IMR-90 (cell line): Measurements from ENCODE around the gene SLC52A3. TPM values are rescaled to one million over a fixed set of nuclear protein-coding genes. Genes with fewer than 3 reads are reported as not detected.

ENCODE experiments used
- ATAC-seq: fragments of 200-7000 bp; cut with Tn5 transposase; 2 replicates; pipeline ENCODE4 v1.9.1; 2020; ENCODE audit warnings: low read depth, mild to moderate bottlenecking, moderate library complexity
- BruUV-seq: library from RNA; stranded (reverse); fragments of 400-500 nt; replicated peaks from 2 replicates; lab custom pipeline; 2021; lab: Mats Ljungman, UMichigan
- CTCF ChIA-PET: fragments of 300-600 bp; formaldehyde crosslinking; extraction: SDS; loops from one replicate; lab custom pipeline; 2021; ENCODE audit warnings: antibody characterized with exemption; lab: Yijun Ruan, JAX
- POLR2A ChIA-PET: fragments of 300-600 bp; sonication (Branson Sonifier 250); formaldehyde crosslinking; loops from one replicate; lab custom pipeline; 2022; ENCODE audit warnings: antibody characterized with exemption; ENCODE audit not compliant: unreplicated experiment; lab: Charles Lee
- DNase-seq: peaks from one replicate; pipeline ENCODE4 v3.0.0; 2013
- H2AFZ ChIP-seq: replicated peaks from 2 replicates; pipeline ENCODE3; 2013; ENCODE audit warnings: low read length, mild to moderate bottlenecking; ENCODE audit not compliant: poor library complexity
- H2AK5ac ChIP-seq: 2 replicates; pipeline ENCODE4 v1.6.1; 2013; ENCODE audit warnings: low read depth, low read length, inconsistent platforms
- H2AK9ac ChIP-seq: replicated peaks from 2 replicates; pipeline ENCODE3; 2013; ENCODE audit warnings: mild to moderate bottlenecking, low read depth, low read length, moderate library complexity; ENCODE audit not compliant: poor library complexity
- H2BK120ac ChIP-seq: 2 replicates; pipeline ENCODE4 v1.6.1; 2013; ENCODE audit warnings: low read depth, low read length, inconsistent platforms
- H2BK15ac ChIP-seq: 3 replicates; pipeline ENCODE4 v1.6.1; 2013; ENCODE audit warnings: low read depth, low read length, inconsistent platforms
- H2BK20ac ChIP-seq: 2 replicates; pipeline ENCODE4 v1.6.1; 2013; ENCODE audit warnings: low read depth, mild to moderate bottlenecking, inconsistent platforms, low read length, moderate library complexity
- H2BK5ac ChIP-seq: 2 replicates; pipeline ENCODE4 v1.6.1; 2013; ENCODE audit warnings: mild to moderate bottlenecking, low read depth, low read length, inconsistent platforms; ENCODE audit not compliant: poor library complexity, severe bottlenecking
- H3K14ac ChIP-seq: replicated peaks from 2 replicates; pipeline ENCODE4 v1.6.1; 2013; ENCODE audit warnings: low read depth, low read length, inconsistent platforms
- H3K18ac ChIP-seq: 2 replicates; pipeline ENCODE4 v1.6.1; 2013; ENCODE audit warnings: low read depth, low read length, control low read depth
- H3K23ac ChIP-seq: 2 replicates; pipeline ENCODE4 v1.6.1; 2013; ENCODE audit warnings: low read depth, low read length, inconsistent platforms
- H3K27ac ChIP-seq: 2 replicates; pipeline ENCODE4 v1.5.1; 2013; ENCODE audit warnings: mild to moderate bottlenecking, control low read depth, low read length; ENCODE audit not compliant: insufficient read depth
- H3K27me3 ChIP-seq: 2 replicates; pipeline ENCODE4 v1.6.1; 2013; ENCODE audit warnings: low read length; ENCODE audit not compliant: control insufficient read depth, insufficient read depth
- H3K36me3 ChIP-seq: 2 replicates; pipeline ENCODE4 v1.6.1; 2013; ENCODE audit warnings: low read length, mixed read lengths; ENCODE audit not compliant: control insufficient read depth, insufficient read depth
- H3K4ac ChIP-seq: 2 replicates; pipeline ENCODE4 v1.6.1; 2013; ENCODE audit warnings: low read depth, low read length, inconsistent platforms
- H3K4me1 ChIP-seq: 2 replicates; pipeline ENCODE4 v1.6.1; 2013; ENCODE audit warnings: low read length, mixed read lengths; ENCODE audit not compliant: control insufficient read depth, insufficient read depth
- H3K4me2 ChIP-seq: 2 replicates; pipeline ENCODE4 v1.6.1; 2013; ENCODE audit warnings: low read depth, mild to moderate bottlenecking, control low read depth, low read length, moderate library complexity
- H3K4me3 ChIP-seq: 2 replicates; pipeline ENCODE4 v1.5.1; 2013; ENCODE audit warnings: low read depth, mild to moderate bottlenecking, control low read depth, low read length, moderate library complexity; ENCODE audit not compliant: insufficient read depth
- H3K56ac ChIP-seq: 2 replicates; pipeline ENCODE4 v1.6.1; 2013; ENCODE audit warnings: low read length, inconsistent platforms; ENCODE audit not compliant: insufficient read depth; ENCODE audit errors: extremely low read depth
- H3K79me1 ChIP-seq, 2 experiments: 2 replicates each; pipeline ENCODE4 v1.6.1; 2013; ENCODE audit warnings: low read length in 2 of 2, inconsistent platforms in 1 of 2, low read depth in 1 of 2
- H3K9ac ChIP-seq: 2 replicates; pipeline ENCODE4 v1.6.1; 2013; ENCODE audit warnings: low read depth, low read length, control low read depth
- H3K9me1 ChIP-seq: 2 replicates; pipeline ENCODE4 v1.6.1; 2013; ENCODE audit warnings: low read length, inconsistent platforms; ENCODE audit not compliant: insufficient read depth
- H3K9me3 ChIP-seq: 2 replicates; pipeline ENCODE4 v1.6.1; 2013; ENCODE audit warnings: low read length; ENCODE audit not compliant: control insufficient read depth, insufficient read depth
- H4K20me1 ChIP-seq: 2 replicates; pipeline ENCODE4 v1.6.1; 2013; ENCODE audit warnings: low read length, inconsistent platforms; ENCODE audit not compliant: insufficient read depth
- H4K5ac ChIP-seq: 2 replicates; pipeline ENCODE4 v1.6.1; 2013; ENCODE audit warnings: mild to moderate bottlenecking, low read depth, low read length, control low read depth
- H4K8ac ChIP-seq, 2 experiments: 2 replicates each; pipeline ENCODE4 v1.6.1; 2013; ENCODE audit warnings: low read depth in 2 of 2, low read length in 2 of 2, control low read depth in 1 of 2, inconsistent platforms in 1 of 2
- H4K91ac ChIP-seq: 2 replicates; pipeline ENCODE4 v1.6.1; 2013; ENCODE audit warnings: low read depth, low read length, inconsistent platforms; ENCODE audit not compliant: insufficient read depth
- BHLHE40 ChIP-seq: fragments of 150-350 bp; IDR thresholded peaks from 2 replicates; pipeline ENCODE4 v1.6.1; 2016; ENCODE audit warnings: mild to moderate bottlenecking, low read depth, low read length
- CEBPB ChIP-seq: IDR thresholded peaks from 2 replicates; pipeline ENCODE4 v1.6.1; 2012; ENCODE audit warnings: low read depth, low read length, improper control_type of control experiment
- CHD1 ChIP-seq: IDR thresholded peaks from 2 replicates; pipeline ENCODE4 v1.6.1; 2012; ENCODE audit warnings: low read depth, low read length, improper control_type of control experiment
- FOS ChIP-seq: fragments of 150-350 bp; IDR thresholded peaks from 2 replicates; pipeline ENCODE4 v1.6.1; 2016; ENCODE audit warnings: low read depth, low read length
- MAZ ChIP-seq: IDR thresholded peaks from 2 replicates; pipeline ENCODE4 v1.6.1; 2012; ENCODE audit warnings: low read depth, mild to moderate bottlenecking, low read length, improper control_type of control experiment, moderate library complexity, borderline replicate concordance
- MXI1 ChIP-seq: IDR thresholded peaks from 2 replicates; pipeline ENCODE4 v1.6.1; 2012; ENCODE audit warnings: low read depth, mild to moderate bottlenecking, low read length, moderate library complexity, borderline replicate concordance
- NFE2L2 ChIP-seq: fragments of 150-350 bp; IDR thresholded peaks from 2 replicates; pipeline ENCODE4 v1.6.1; 2016; ENCODE audit warnings: low read depth, mild to moderate bottlenecking, low read length
- POLR2A ChIP-seq: IDR thresholded peaks from 2 replicates; pipeline ENCODE4 v1.6.1; 2012; ENCODE audit warnings: mild to moderate bottlenecking, low read depth, low read length
- RAD21 ChIP-seq: IDR thresholded peaks from 2 replicates; pipeline ENCODE4 v1.6.1; 2012; ENCODE audit warnings: low read length, improper control_type of control experiment
- SMC3 ChIP-seq: fragments of 150-350 bp; IDR thresholded peaks from 2 replicates; pipeline ENCODE4 v1.6.1; 2016; ENCODE audit warnings: low read depth, mild to moderate bottlenecking, antibody characterized with exemption, low read length, moderate library complexity
- USF2 ChIP-seq: fragments of 150-350 bp; IDR thresholded peaks from 2 replicates; pipeline ENCODE4 v1.6.1; 2017; ENCODE audit warnings: mild to moderate bottlenecking, antibody characterized with exemption, low read length, low read depth
- WGBS, 2 experiments: methylation state at CpG; one replicate each; pipeline versions ENCODE4 v1.1.5 to v1.1.7; 2013; ENCODE audit warnings: missing lambda C conversion rate in 2 of 2; ENCODE audit not compliant: insufficient read length in 1 of 2; ENCODE audit errors: extremely low coverage in 2 of 2; 5-methylcytosine and 5-hydroxymethylcytosine counted together
- dilution Hi-C: fragments of 300-500 bp; cut with HindIII; formaldehyde crosslinking; loops from one replicate; pipeline ENCODE4 v1.14.3; 2018; ENCODE audit warnings: low sequenced_read_pairs; ENCODE audit not compliant: unreplicated experiment
- in situ Hi-C: fragments of 300-500 bp; cut with MboI; formaldehyde crosslinking; loops from 3 replicates; pipeline ENCODE4 v1.14.3; 2019; ENCODE audit warnings: low sequenced_read_pairs, inconsistent platforms, mixed read lengths
- intact Hi-C: fragments of 100-400 bp; cut with micrococcal nuclease; formaldehyde crosslinking; loops from 2 replicates; pipeline ENCODE4 v1.10.0; 2022
- polyA plus RNA-seq, 3 experiments: library from polyadenylated mRNA; depleted of rRNA; stranded (reverse); fragments of >200 nt; gene quantifications; 2 replicates each; pipeline ENCODE4 v1.2.3, GENCODE V29; 2012; ENCODE audit warnings: low replicate concordance in 1 of 3
- total RNA-seq: library from RNA; depleted of rRNA; stranded (reverse); fragments of >200 nt; gene quantifications from 2 replicates; pipeline ENCODE4 v1.2.3, GENCODE V29; 2012
- TF ChIP-seq, protein P1 (sequence below): conservative IDR thresholded peaks from 2 replicates; pipeline ENCODE4 v1.5.1; 2012; ENCODE audit warnings: mild to moderate bottlenecking, low read depth, low read length, improper control_type of control experiment

SLC52A3 gene
- total and polyA plus RNA-seq, 2 of the 4 experiments (the other 2 are of a cell fraction): not detected

GRCh38 chr20:766906-767305 is 1.4 kb downstream of the SLC52A3 start:
- H3K14ac ChIP-seq: no peak overlapping the region
- no peaks in the 10 kb centered on the region for H3K4me1 ChIP-seq
- no peak overlapping the region for H3K9ac ChIP-seq
- H3K27ac ChIP-seq: no peak overlapping the region
- no peak overlapping the region for H2BK120ac ChIP-seq
- no peaks in the 10 kb centered on the region for H3K9me1 ChIP-seq
- no peak overlapping the region for H3K4ac ChIP-seq
- no peak overlapping the region for H2AK5ac ChIP-seq
- H2BK15ac ChIP-seq: no peak overlapping the region
- H3K4me3 ChIP-seq: no peak overlapping the region
- no peaks in the 10 kb centered on the region for H4K20me1 ChIP-seq
- H3K56ac ChIP-seq: no peak overlapping the region
- no peak overlapping the region for H2BK5ac ChIP-seq
- ChIA-PET POLR2A (no interaction called here), CTCF (no interaction called here)
- no TSS peak for BruUV-seq
- dilution Hi-C loops (no loop called here), in situ Hi-C loops (no loop called here), intact Hi-C loops (no loop called here)
- no peak overlapping the region for H3K23ac ChIP-seq
- H3K18ac ChIP-seq: no peak overlapping the region
- no peaks in the 10 kb centered on the region for H3K79me1 ChIP-seq
- no CpG with 5 or more reads among the region's 1 CpG for WGBS, 2 experiments
- TF ChIP-seq FOS (no peak), MAZ (no peak), BHLHE40 (no peak), RAD21 (no peak), POLR2A (no peak), CEBPB (no peak), SMC3 (no peak), MXI1 (no peak), USF2 (no peak), CHD1 (no peak), NFE2L2 (no peak)
- TF ChIP-seq, protein P1, sequence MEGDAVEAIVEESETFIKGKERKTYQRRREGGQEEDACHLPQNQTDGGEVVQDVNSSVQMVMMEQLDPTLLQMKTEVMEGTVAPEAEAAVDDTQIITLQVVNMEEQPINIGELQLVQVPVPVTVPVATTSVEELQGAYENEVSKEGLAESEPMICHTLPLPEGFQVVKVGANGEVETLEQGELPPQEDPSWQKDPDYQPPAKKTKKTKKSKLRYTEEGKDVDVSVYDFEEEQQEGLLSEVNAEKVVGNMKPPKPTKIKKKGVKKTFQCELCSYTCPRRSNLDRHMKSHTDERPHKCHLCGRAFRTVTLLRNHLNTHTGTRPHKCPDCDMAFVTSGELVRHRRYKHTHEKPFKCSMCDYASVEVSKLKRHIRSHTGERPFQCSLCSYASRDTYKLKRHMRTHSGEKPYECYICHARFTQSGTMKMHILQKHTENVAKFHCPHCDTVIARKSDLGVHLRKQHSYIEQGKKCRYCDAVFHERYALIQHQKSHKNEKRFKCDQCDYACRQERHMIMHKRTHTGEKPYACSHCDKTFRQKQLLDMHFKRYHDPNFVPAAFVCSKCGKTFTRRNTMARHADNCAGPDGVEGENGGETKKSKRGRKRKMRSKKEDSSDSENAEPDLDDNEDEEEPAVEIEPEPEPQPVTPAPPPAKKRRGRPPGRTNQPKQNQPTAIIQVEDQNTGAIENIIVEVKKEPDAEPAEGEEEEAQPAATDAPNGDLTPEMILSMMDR: no peak
- H3K36me3 ChIP-seq: no peaks in the 10 kb centered on the region
- H3K9me3 ChIP-seq: 0 out of 2 replicates have a peak, but pooled peaks cover 3% of the 10 kb centered on the region
- no peak overlapping the region for H3K4me2 ChIP-seq
- no peak overlapping the region for H2BK20ac ChIP-seq
- H2AK9ac ChIP-seq: no peak overlapping the region
- H2AFZ ChIP-seq: no peak overlapping the region
- ATAC-seq (no peak), DNase-seq (no peak)
- H4K5ac ChIP-seq: no peak overlapping the region
- no peak overlapping the region for H4K91ac ChIP-seq
- no peak overlapping the region for H4K8ac ChIP-seq
- peaks cover 3% of the 10 kb centered on the region; the same call in 1 of the 2 replicates for H3K27me3 ChIP-seq
